T-helper 1 cell treated with Interleukin-12 subunit alpha and Interleukin-12 subunit beta and Interleukin-4 antibody, amounts not matched to agents 30 ng/mL and 1 ng/mL, for 36 hours (primary cell): ENCODE data around the gene NRP2. TPM values are rescaled to one million over a fixed set of nuclear protein-coding genes. Genes with fewer than 3 reads are reported as not detected.

Experiments used
- intact Hi-C: fragments of 100-400 bp; cut with micrococcal nuclease; formaldehyde crosslinking; loops from one replicate; pipeline ENCODE4 v1.15.1; 2024
- total RNA-seq: library from RNA; stranded (reverse); gene quantifications from 2 replicates; pipeline ENCODE4 v1.2.3, GENCODE V29; 2022

NRP2 gene
- total RNA-seq, 1 donor from 2014 or later: 11.4 TPM

GRCh38 chr2:205658068-205658467 lies 24.2 kb upstream of the NRP2 start:
- intact Hi-C loops: no loop called here

DNA sequence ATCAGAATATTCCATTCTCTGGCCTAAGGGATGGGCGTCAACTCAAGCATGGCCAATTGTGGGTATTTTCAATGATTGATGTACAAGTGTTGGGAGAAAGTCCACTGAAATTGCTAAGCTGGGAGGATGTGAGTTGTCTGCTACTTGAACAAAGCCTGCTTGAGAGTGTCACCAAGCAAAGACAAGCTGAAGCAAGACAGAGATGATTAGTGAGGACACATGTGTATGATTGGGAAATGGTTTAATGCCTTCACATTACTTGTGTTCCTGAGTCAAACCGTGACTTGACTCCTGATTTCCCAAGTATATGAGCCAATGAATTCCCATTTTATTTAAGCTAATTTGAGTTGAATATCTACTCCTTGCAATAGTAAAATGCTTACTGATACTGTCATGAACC lies 23.7 kb upstream of the NRP2 start:
- intact Hi-C loops: no loop called here

DNA sequence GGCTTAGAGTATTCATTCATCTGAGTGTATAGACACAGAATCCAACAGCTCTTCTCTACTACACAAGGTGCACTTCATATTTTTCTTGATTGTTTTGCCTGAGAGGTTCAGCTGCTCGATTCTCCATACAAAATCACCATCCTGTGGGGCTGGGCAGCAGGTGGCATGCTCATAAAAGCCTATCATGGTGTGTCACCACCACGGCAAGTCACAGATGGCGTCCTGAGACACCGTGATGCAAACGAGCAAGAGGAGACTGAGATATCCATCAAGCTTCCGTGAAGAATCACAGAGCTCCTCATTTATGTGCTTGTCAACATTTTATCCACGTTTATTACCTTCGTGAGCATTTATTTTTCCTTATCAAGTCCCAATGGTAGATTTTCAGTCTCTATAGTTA lies 22.4 kb upstream of the NRP2 start:
- intact Hi-C loops: loop anchor here (2.0 kb wide), 1 partner anchor 17 kb away; no protein-coding TSS in a partner anchor

DNA sequence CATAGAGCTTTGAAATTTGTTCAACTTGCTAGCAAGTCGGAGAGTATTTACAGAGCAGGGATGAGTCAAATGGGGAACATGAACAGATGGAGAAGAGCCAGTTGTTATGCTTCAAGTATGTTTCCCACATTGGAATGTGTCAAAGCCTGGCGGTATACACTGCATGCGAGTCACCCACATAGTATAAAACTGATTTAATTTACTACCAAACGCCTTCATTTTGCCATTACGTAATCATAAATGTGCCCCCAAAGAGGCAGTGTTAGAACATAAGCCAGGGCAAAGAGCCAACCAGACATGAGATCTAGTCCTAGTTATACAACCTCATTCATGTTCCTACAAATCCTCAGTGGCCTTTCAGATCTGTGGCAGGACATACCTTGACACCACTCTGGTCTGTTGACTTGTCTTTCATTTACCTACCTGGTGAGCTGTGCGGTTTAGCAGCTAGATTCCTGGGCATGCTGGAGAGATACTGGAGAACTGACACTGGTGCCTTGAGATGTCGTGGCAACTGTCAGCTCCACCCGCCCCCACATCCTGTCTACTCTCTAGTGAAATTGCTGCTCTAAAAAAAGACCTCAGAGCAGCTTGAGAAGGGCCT lies 21.7 kb upstream of the NRP2 start:
- intact Hi-C loops: loop anchor here (2.0 kb wide), 1 partner anchor 16 kb away; no protein-coding TSS in a partner anchor

DNA sequence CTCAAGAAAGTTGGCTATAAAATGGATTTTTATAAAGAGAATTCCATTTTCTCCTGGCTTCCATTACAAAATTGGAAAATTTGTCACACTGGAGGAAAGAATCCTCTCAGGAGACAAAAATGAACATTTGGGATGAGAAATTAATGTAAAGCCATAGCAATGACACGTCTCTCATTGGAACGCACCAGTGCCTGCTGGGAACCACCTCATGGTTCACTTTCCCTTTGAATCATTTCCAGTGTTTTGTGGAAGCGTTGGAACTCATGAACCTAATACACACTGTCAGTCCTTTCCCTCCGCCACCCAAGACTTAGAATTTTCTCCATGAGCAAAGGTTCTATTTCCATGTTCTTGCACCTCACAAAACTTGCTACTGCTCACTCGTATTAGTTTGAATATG lies 21.0 kb upstream of the NRP2 start:
- intact Hi-C loops: loop anchor here (2.0 kb wide), 1 partner anchor 16 kb away; no protein-coding TSS in a partner anchor

DNA sequence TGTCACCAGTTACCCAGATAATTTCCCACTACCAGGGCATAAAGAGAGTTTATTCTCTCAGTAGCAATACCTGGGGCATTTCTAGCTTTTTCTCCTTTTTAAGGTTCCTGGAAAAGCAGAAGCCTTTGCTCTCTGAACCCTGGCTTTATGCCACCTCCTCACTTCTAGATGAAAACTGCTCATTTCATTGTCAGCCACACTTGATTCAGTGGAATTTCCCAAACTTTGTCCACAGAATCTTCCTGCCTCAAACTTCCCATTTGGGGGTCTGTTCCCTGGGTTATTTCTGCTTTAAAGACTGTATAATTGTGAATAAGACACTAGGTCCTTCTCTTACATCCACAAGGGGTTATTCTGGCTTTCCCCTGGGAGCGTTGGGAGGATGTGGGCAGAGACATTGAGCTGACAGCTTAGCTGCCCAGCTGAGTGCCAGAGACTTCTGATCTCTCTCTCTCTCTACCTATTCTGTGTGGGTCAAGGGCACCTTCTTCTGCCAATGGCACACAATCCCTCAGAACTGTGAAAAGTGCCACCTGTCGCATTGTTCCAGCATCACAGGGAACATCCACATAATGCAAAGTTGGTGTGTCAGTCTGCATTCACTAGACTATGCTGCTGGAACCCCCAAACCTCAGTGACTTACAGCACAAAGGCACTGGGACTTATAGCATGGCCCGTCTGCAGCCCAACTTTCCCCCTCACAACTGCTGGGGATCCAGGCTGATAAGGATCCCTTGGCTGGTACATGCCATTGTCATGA lies 19.9 kb upstream of the NRP2 start:
- intact Hi-C loops: no loop called here

GRCh38 chr2:205665791-205666190 lies 16.5 kb upstream of the NRP2 start:
- intact Hi-C loops: no loop called here

DNA sequence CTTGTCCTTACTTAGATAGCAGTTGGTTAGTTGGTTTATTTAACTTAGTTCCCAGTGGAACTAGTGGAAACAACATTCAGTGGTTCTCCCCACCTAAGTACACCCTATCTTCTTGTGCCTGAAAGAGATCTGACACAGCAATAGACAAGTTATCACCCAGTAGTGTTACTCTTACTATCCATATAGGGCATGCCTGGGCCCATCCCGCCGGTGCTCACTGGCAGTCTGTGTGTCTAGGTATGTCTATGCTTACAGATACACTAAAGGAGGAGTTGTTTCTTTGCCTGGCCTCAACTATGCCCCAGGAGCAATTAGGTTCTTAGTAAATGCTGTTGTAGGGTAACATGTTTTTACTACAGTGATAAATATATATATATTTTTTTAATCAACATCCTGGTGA lies 12.0 kb upstream of the NRP2 start:
- intact Hi-C loops: no loop called here

GRCh38 chr2:205673312-205673711 lies 9.0 kb upstream of the NRP2 start:
- intact Hi-C loops: no loop called here

- intact Hi-C loops: loop anchor here (1.0 to 2.0 kb wide), 4 partner anchors 15 to 1351 kb away; no protein-coding TSS in a partner anchor
Observed at GRCh38 chr2:205675861-205676516, 6.3 kb upstream of the NRP2 start.

DNA sequence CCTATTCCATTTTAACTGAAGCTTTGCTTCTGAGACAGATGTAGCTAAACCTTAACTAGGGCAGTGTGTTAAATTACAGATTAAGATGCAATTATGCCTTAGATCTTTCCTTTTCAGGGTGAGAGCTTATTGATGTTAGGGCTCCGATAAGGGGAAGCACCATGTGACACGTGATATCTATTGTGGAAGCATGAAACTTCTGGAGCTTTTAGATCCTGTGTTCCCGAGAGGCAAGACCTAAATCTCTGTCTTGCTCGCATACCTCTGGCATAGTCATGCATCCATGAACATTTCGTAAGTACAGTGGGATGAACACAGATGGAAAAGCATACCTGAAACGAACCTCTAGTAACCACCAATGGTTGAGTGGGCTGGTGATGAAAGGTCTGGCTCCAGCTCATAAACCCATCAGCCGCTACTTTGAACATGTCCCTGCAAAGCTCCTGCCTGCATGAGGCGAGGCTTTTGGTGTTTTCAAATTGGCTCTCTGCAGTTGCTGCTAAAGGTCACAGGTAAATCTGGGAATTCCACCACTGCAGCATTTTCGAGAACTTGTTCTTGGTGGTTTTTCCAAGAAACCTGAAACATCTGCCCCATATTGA lies 3.7 kb upstream of the NRP2 start:
- intact Hi-C loops: loop anchor here (1.0 kb wide), 1 partner anchor 354 kb away; no protein-coding TSS in a partner anchor

GRCh38 chr2:205679410-205680009 lies 2.8 kb upstream of the NRP2 start:
- intact Hi-C loops: loop anchor here (1.0 to 10.0 kb wide), 10 partner anchors 133 to 1727 kb away; no protein-coding TSS in a partner anchor

DNA sequence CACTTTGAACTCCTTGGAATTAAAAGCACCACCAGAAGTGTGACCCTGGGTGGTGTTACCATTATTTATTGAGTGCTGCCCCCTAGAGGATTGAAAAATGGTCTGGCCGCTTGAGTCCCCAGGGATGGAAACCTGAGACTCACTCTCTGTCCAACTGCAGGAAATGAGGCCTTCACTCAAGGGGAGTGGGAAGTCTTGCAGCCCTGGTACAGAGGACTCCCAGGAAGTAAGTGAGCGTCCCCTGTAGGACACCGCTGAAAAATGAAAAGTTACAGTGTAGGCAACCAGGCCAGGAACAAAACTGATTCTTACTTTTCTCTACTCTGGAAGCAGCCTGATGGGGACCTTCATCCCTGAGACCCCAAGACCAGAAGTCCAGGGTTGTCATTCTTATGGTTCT lies 2.2 kb upstream of the NRP2 start:
- intact Hi-C loops: loop anchor here (1.0 to 10.0 kb wide), 9 partner anchors 132 to 1728 kb away; no protein-coding TSS in a partner anchor

GRCh38 chr2:205680903-205681302 lies 1.4 kb upstream of the NRP2 start:
- intact Hi-C loops: loop anchor here (1.0 to 10.0 kb wide), 9 partner anchors 131 to 1729 kb away; no protein-coding TSS in a partner anchor

GRCh38 chr2:205681401-205682238 lies 681 bp upstream of the NRP2 start:
- intact Hi-C loops: loop anchor here (2.0 to 10.0 kb wide), 9 partner anchors 85 to 1729 kb away; no protein-coding TSS in a partner anchor

- intact Hi-C loops: loop anchor here (1.0 to 10.0 kb wide), 8 partner anchors 23 to 1731 kb away; no protein-coding TSS in a partner anchor
Observed at GRCh38 chr2:205682971-205683501, 735 bp downstream of the NRP2 start.

DNA sequence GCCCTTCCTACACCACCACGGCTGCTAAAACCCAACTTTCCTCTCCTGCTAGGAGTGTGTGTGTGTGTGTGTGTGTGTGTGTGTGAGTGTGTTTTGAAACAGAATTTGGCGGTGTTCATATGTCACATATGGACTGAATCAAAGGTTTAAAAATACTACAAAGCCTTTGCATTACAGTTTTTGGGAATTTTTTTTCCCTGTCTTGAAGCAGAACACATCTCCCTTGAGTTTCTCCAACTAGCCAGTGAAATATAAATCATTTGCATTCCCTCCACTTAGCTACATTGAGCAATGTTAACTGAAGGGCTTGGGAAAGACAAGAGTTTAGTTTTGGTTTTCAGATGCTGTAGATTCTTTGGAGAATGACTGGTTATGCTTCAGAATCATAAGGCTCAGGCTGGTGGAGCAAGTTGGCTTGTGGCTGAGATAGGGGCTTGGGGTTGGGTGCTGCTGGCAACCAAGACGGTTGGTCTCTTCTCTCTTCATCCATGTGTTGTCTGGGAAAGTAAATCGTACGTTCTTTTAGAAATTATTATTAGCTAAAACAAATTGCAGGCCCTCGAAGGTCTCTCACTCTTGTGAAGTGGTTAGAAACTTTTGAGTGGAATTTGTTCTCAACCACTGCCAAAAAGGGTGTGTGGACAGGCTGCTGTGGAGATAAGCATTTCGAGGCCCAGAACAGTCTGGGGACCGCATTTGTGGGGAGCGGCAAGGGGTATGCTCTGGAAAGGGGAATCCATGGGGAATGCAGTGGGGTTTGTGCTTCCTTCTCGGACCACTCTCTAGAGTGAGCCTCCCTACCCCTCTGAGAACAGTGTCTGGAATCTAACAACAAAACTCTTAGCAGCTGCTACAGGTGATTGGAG lies 1.4 kb downstream of the NRP2 start:
- intact Hi-C loops: loop anchor here (1.0 to 10.0 kb wide), 8 partner anchors 23 to 1731 kb away; no protein-coding TSS in a partner anchor

- intact Hi-C loops: loop anchor here (5.0 to 10.0 kb wide), 5 partner anchors 127 to 1733 kb away; no protein-coding TSS in a partner anchor
Observed at GRCh38 chr2:205684871-205685313, 2.6 kb downstream of the NRP2 start.
